Suprapubic skin (tissue), 3 donors: Measurements from ENCODE around the gene ST6GAL1.
"Not testable (repeated sequence)": the region's sequence is repeated elsewhere in the genome, so short reads cannot be mapped to it uniquely, and the experiment has no call there.

ENCODE experiments used
- CTCF ChIP-seq, 2 donors: fragments of 200-600 bp in 1 of 2; fragments of 450-650 bp in 1 of 2; sonication (generic) in 1 of 2; IDR thresholded peaks; one replicate each; pipeline ENCODE4 v1.5.1; 2016 to 2019; ENCODE audit warnings: antibody characterized with exemption in 2 of 2, mild to moderate bottlenecking in 1 of 2, moderate library complexity in 1 of 2
- EP300 ChIP-seq: sonication (generic); formaldehyde crosslinking; IDR thresholded peaks from one replicate; pipeline ENCODE4 v1.6.1; 2017; ENCODE audit warnings: antibody characterized with exemption
- POLR2A ChIP-seq, 2 donors: fragments of 450-650 bp; IDR thresholded peaks; one replicate each; pipeline ENCODE4 v1.6.1; 2017; ENCODE audit warnings: antibody characterized with exemption in 2 of 2, mild to moderate bottlenecking in 2 of 2, moderate library complexity in 2 of 2

DNA sequence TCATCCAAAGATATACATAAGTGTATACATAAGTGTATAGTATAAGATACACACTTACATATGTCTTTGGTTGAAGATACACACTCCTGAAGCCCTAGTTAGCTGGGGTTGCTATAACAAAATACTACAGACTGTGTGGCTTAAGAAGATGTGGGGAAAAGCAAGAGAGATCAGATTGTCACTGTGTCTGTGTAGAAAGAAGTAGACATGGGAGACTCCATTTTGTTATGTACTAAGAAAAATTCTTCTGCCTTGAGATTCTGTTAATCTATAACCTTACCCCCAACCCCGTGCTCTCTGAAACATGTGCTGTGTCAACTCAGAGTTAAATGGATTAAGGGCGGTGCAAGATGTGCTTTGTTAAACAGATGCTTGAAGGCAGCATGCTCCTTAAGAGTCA lies 37.3 kb upstream of the ST6GAL1 start:
- not testable (repeated sequence) for TF ChIP-seq POLR2A (IDR thresholded peaks at IDR 0.05); CTCF (IDR thresholded peaks at IDR 0.05); EP300
